ENCODE measurements around the gene FER. TPM values are rescaled to one million over a fixed set of nuclear protein-coding genes. Genes with fewer than 3 reads are reported as not detected.

FER gene
- total RNA-seq, 1 donor from 2014 or later = 35.3 TPM

- intact Hi-C loops (cut with DNase I) = no loop called here
- no peak overlapping the region for H3K4me3 ChIP-seq
These were observed 10.8 kb upstream of the FER start for GRCh38 chr5:108736855-108737254.

DNA sequence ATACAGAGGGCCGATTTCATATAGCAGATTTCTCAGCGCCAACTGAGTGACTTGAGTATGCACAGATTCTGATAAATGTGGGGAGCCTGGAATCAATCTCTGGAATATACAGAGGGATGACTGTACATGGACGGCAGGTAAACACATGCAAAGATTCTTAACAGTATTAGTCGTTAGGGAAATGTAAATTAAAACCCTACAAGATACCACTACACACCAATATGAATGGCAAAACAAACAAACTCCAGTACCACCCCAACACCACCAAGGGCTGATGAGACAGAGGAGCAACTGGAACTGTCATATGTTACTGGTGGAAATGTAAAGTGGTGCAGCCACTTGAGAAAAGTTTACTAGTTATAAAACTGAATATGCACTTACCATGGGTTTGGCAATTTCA lies 8.3 kb upstream of the FER start:
- H3K27me3 ChIP-seq (ENCODE audit: low read depth) = no peaks in the 10 kb centered on the region
- H3K9me3 ChIP-seq = no peaks in the 10 kb centered on the region
- intact Hi-C loops (cut with DNase I) = no loop called here
- H3K4me1 ChIP-seq = no peaks in the 10 kb centered on the region
- H3K36me3 ChIP-seq = no peaks in the 10 kb centered on the region
- no peak overlapping the region for H3K4me3 ChIP-seq
- ATAC-seq (no peak), DNase-seq (no peak)
- no peak overlapping the region for H3K27ac ChIP-seq
- no peak for TF ChIP-seq CTCF (IDR thresholded peaks at IDR 0.05)

More at GRCh38 chr5:108736855-108737254, 10.8 kb upstream of the FER start:
- no peak for TF ChIP-seq CTCF (IDR thresholded peaks at IDR 0.05)
- no peak overlapping the region for H3K27ac ChIP-seq
- ATAC-seq (no peak), DNase-seq (no peak)
- no peaks in the 10 kb centered on the region for H3K36me3 ChIP-seq
- H3K9me3 ChIP-seq = no peaks in the 10 kb centered on the region
- H3K4me1 ChIP-seq = no peaks in the 10 kb centered on the region
- H3K27me3 ChIP-seq (ENCODE audit: low read depth) = no peaks in the 10 kb centered on the region

- no peak for DNase-seq
- H3K4me3 ChIP-seq = no peak overlapping the region
- no peaks in the 10 kb centered on the region for H3K27me3 ChIP-seq (ENCODE audit: low read depth)
- no peak for TF ChIP-seq CTCF (IDR thresholded peaks at IDR 0.05)
- no peaks in the 10 kb centered on the region for H3K4me1 ChIP-seq
- no peak for ATAC-seq
- no peak overlapping the region for H3K27ac ChIP-seq
- H3K9me3 ChIP-seq = no peaks in the 10 kb centered on the region
- intact Hi-C loops (cut with DNase I) = no loop called here
- no peaks in the 10 kb centered on the region for H3K36me3 ChIP-seq
These were observed 7.8 kb upstream of the FER start for GRCh38 chr5:108739906-108740305.

DNA sequence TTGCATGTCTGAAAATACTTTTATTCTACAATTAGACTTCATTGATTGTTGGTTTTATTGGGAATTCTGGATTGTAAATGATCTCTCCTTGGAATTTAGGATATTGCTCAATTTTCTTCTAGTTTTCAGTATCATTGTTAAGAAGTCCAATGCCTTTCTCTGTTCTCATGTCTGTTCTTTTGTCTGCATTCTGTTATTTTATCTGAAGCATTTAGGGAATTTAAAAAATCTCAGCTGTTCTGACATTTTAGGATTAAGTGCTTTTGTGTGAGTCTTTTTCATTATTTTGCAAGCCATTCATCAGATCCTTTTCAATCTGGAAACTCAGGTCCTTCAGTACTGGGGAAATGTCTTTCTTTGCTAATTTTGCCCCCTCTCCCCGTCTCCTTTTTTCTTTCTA lies 4.4 kb upstream of the FER start:
- Histone ChIP-seq H3K9me3 (no peaks in the 10 kb centered on the region), H3K27ac (no peak overlapping the region), H3K36me3 (no peaks in the 10 kb centered on the region), H3K27me3 (ENCODE audit: low read depth) (no peaks in the 10 kb centered on the region), H3K4me1 (peaks cover 10% of the 10 kb centered on the region), H3K4me3 (no peak overlapping the region)
- no peak for TF ChIP-seq CTCF (IDR thresholded peaks at IDR 0.05)
- no peak for ATAC-seq
- no peak for DNase-seq
- intact Hi-C loops (cut with DNase I) = no loop called here

DNA sequence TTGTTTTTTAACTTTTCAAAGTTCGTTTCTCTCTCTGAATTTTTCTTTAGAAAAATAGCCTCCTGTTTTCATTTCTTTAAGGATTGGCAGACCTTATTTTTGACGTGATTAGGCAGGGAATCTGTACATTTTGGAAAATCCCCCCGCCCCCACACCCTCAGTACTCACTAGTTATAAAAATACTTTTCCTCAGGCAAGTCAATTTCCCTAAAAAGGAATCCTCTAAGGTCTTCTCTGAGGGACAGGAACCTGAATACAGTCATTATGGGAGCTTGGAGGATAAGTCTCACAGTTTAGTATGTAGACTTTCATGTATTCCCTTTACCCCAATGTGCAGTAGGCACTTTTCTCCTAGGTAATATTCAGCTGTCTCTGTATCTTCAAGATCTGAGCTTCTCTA lies 3.9 kb upstream of the FER start:
- Histone ChIP-seq H3K4me3 (no peak overlapping the region), H3K4me1 (peaks cover 10% of the 10 kb centered on the region), H3K36me3 (no peaks in the 10 kb centered on the region), H3K27ac (no peak overlapping the region), H3K27me3 (ENCODE audit: low read depth) (no peaks in the 10 kb centered on the region), H3K9me3 (no peaks in the 10 kb centered on the region)
- DNase-seq = no peak
- intact Hi-C loops (cut with DNase I) = no loop called here
- no peak for TF ChIP-seq CTCF (IDR thresholded peaks at IDR 0.05)
- no peak for ATAC-seq

All from lower lobe of right lung (tissue), 2 donors.